B cell (primary cell): ENCODE data around the gene EXOC4. TPM values are rescaled to one million over a fixed set of nuclear protein-coding genes. Genes with fewer than 3 reads are reported as not detected.

ENCODE experiments used
- ATAC-seq: fragments of 200-7000 bp; cut with Tn5 transposase; one replicate; pipeline ENCODE4 v1.10.0; 2021; ENCODE audit warnings: low read depth, mild to moderate bottlenecking, moderate number of reproducible peaks, moderate library complexity
- CTCF ChIA-PET: fragments of 350-600 bp; sonication (Branson Sonifier 250); formaldehyde crosslinking; loops from one replicate; lab custom pipeline; 2021; ENCODE audit warnings: antibody characterized with exemption, inconsistent platforms; lab: Charles Lee
- POLR2A ChIA-PET: fragments of 350-600 bp; sonication (Branson Sonifier 250); formaldehyde crosslinking; loops from one replicate; lab custom pipeline; 2021; ENCODE audit warnings: antibody characterized with exemption; lab: Charles Lee
- DNase-seq: peaks from one replicate; pipeline ENCODE4 v3.0.0; 2013
- H2AFZ ChIP-seq: 2 replicates; pipeline ENCODE4 v1.6.1; 2012; ENCODE audit warnings: mild to moderate bottlenecking, low read depth, low read length; ENCODE audit not compliant: insufficient read depth, poor library complexity, severe bottlenecking
- H3K27ac ChIP-seq, 2 donors: 1 replicate in 1 of 2; 2 replicates in 1 of 2; pipeline ENCODE4 v1.5.1; 2012 to 2013; ENCODE audit warnings: low read length in 2 of 2, mild to moderate bottlenecking in 2 of 2, moderate library complexity in 1 of 2
- H3K27me3 ChIP-seq, 4 experiments: fragments of 200-600 bp in 1 of 4; sonication (generic) in 1 of 4; replicated peaks in 1 of 4; 1 replicate in 2 of 4; 2 replicates in 2 of 4; pipeline versions ENCODE4 v1.6.1 to v1.7.0; 2013 to 2016; ENCODE audit warnings: low read length in 3 of 4, mild to moderate bottlenecking in 2 of 4, mixed read lengths in 1 of 4, moderate library complexity in 1 of 4; ENCODE audit not compliant: insufficient read depth in 4 of 4, control insufficient read depth in 3 of 4; ENCODE audit errors: control extremely low read depth in 1 of 4
- H3K36me3 ChIP-seq, 2 experiments: replicated peaks in 1 of 2; 1 replicate in 1 of 2; 2 replicates in 1 of 2; pipeline versions ENCODE4 v1.6.1 to v1.7.1; 2013; ENCODE audit warnings: low read length in 1 of 2; ENCODE audit not compliant: insufficient read depth in 2 of 2, control insufficient read depth in 1 of 2; ENCODE audit errors: control extremely low read depth in 1 of 2, extremely low read depth in 1 of 2
- H3K4me1 ChIP-seq, 2 donors: fragments of 200-600 bp in 1 of 2; sonication (generic) in 1 of 2; 1 replicate in 1 of 2; 2 replicates in 1 of 2; pipeline versions ENCODE4 v1.5.1 to v1.6.1; 2013 to 2017; ENCODE audit warnings: low read length in 2 of 2; ENCODE audit not compliant: control insufficient read depth in 2 of 2, insufficient read depth in 2 of 2
- H3K4me2 ChIP-seq: replicated peaks from 2 replicates; pipeline ENCODE3; 2012; ENCODE audit warnings: mild to moderate bottlenecking, low read depth, low read length; ENCODE audit not compliant: poor library complexity, severe bottlenecking
- H3K4me3 ChIP-seq, 5 experiments: fragments of 200-600 bp in 1 of 5; sonication (generic) in 1 of 5; 1 replicate in 3 of 5; 2 replicates in 2 of 5; pipeline versions ENCODE4 v1.5.1 to v1.7.0; 2011 to 2016; ENCODE audit warnings: low read length in 4 of 5, mild to moderate bottlenecking in 4 of 5, low read depth in 2 of 5, control low read depth in 1 of 5, moderate library complexity in 1 of 5; ENCODE audit not compliant: insufficient read depth in 1 of 5; ENCODE audit errors: control extremely low read depth in 1 of 5, extremely low read depth in 1 of 5
- H3K79me2 ChIP-seq: fragments of 200-600 bp; sonication (generic); one replicate; pipeline ENCODE4 v1.6.0; 2016; ENCODE audit warnings: low read length; ENCODE audit not compliant: control insufficient read depth, insufficient read depth
- H3K9ac ChIP-seq: fragments of 200-600 bp; sonication (generic); 2 replicates; pipeline ENCODE4 v1.6.1; 2017; ENCODE audit warnings: mild to moderate bottlenecking, low read length, moderate library complexity
- H3K9me3 ChIP-seq, 3 donors: one replicate each; pipeline versions ENCODE4 v1.6.1 to v1.7.1; 2013; ENCODE audit warnings: low read length in 2 of 3; ENCODE audit not compliant: control insufficient read depth in 2 of 3, insufficient read depth in 1 of 3; ENCODE audit errors: control extremely low read depth in 1 of 3
- H4K20me1 ChIP-seq: 2 replicates; pipeline ENCODE4 v1.6.0; 2012; ENCODE audit warnings: mild to moderate bottlenecking, low read length; ENCODE audit not compliant: insufficient read depth, control insufficient read depth, poor library complexity, severe bottlenecking
- H3K27ac Mint-ChIP-seq: one replicate; pipeline ENCODE4 v1.8.0; 2021; ENCODE audit warnings: mixed read lengths
- H3K27me3 Mint-ChIP-seq: one replicate; pipeline ENCODE4 v1.8.0; 2021; ENCODE audit warnings: mixed read lengths
- H3K4me1 Mint-ChIP-seq: one replicate; pipeline ENCODE4 v1.8.0; 2021; ENCODE audit warnings: mixed read lengths
- H3K4me3 Mint-ChIP-seq: one replicate; pipeline ENCODE4 v1.8.0; 2021; ENCODE audit warnings: mixed read lengths
- H3K9me3 Mint-ChIP-seq: one replicate; pipeline ENCODE4 v1.8.0; 2022; ENCODE audit warnings: mixed read lengths; ENCODE audit not compliant: insufficient read depth
- EZH2 ChIP-seq: IDR thresholded peaks from 2 replicates; pipeline ENCODE4 v1.6.1; 2012; ENCODE audit warnings: borderline replicate concordance, low read depth, mild to moderate bottlenecking, moderate library complexity, low read length; ENCODE audit not compliant: insufficient read depth, poor library complexity, severe bottlenecking
- WGBS: methylation state at CpG from one replicate; pipeline ENCODE4 v1.1.5; 2013; ENCODE audit warnings: missing lambda C conversion rate; ENCODE audit not compliant: insufficient coverage; 5-methylcytosine and 5-hydroxymethylcytosine counted together
- intact Hi-C: fragments of 100-400 bp; cut with micrococcal nuclease; formaldehyde crosslinking; loops from one replicate; pipeline ENCODE4 v1.10.0; 2022
- polyA plus RNA-seq: library from polyadenylated mRNA; depleted of rRNA; stranded (reverse); fragments of >200 nt; gene quantifications from 2 replicates; pipeline ENCODE4 v1.2.3, GENCODE V29; 2012
- total RNA-seq, 2 donors: library from RNA; stranded (reverse); fragments of 120-200 nt in 1 of 2; gene quantifications; 1 replicate in 1 of 2; 2 replicates in 1 of 2; pipeline versions ENCODE4 v1.2.3 to v1.2.4, GENCODE V29; 2013 to 2022
- TF ChIP-seq, protein P1 (sequence below): fragments of 200-600 bp; IDR thresholded peaks from one replicate; pipeline ENCODE4 v1.8.0; 2022; ENCODE audit warnings: antibody characterized with exemption, mild to moderate bottlenecking

The EXOC4 gene
- total and polyA plus RNA-seq, 2 donors (not counting 1 experiment from before 2014, with no cell fraction given) = 16.7 to 135 TPM

DNA sequence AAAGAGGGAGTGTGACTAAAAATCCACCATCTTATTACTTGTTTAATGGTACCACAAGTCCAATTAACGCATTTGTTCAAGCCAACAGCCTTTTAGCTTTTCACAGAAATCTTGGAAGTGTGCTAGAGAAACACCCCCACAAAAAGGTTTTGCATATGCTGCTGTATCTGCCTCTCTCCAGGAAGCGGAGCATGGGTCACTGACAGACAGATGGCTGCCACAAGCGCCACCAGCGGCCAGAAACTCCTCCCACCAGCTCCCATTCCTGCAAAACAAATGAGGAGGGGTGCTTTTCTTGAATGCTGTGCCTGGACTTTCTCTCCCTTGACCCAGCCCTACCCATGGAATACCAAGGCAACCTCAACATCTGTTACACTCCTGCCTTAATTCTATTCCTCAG, 698.0 kb downstream of the EXOC4 start:
- intact Hi-C loops = no loop called here
- H3K4me1 Mint-ChIP-seq = no peaks in the 10 kb centered on the region
- Histone ChIP-seq H2AFZ (no peak overlapping the region), H3K4me2 (no peak overlapping the region), H3K4me1 (no peaks in the 10 kb centered on the region), H4K20me1 (no peaks in the 10 kb centered on the region), H3K27me3 (no peaks in the 10 kb centered on the region), H3K4me3 (no peak overlapping the region), H3K27ac (no peak overlapping the region), H3K36me3 (peaks cover 0 to 4% of the 10 kb centered on the region in 2 experiments), H3K79me2 (no peaks in the 10 kb centered on the region), H3K9ac (no peak overlapping the region), H3K9me3 (peaks cover 0 to 14% (median 0%) of the 10 kb centered on the region in 3 donors)
- no peak overlapping the region for H3K27ac Mint-ChIP-seq
- no peak for TF ChIP-seq EZH2
- TF ChIP-seq, protein P1, sequence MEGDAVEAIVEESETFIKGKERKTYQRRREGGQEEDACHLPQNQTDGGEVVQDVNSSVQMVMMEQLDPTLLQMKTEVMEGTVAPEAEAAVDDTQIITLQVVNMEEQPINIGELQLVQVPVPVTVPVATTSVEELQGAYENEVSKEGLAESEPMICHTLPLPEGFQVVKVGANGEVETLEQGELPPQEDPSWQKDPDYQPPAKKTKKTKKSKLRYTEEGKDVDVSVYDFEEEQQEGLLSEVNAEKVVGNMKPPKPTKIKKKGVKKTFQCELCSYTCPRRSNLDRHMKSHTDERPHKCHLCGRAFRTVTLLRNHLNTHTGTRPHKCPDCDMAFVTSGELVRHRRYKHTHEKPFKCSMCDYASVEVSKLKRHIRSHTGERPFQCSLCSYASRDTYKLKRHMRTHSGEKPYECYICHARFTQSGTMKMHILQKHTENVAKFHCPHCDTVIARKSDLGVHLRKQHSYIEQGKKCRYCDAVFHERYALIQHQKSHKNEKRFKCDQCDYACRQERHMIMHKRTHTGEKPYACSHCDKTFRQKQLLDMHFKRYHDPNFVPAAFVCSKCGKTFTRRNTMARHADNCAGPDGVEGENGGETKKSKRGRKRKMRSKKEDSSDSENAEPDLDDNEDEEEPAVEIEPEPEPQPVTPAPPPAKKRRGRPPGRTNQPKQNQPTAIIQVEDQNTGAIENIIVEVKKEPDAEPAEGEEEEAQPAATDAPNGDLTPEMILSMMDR = no peak
- no peaks in the 10 kb centered on the region for H3K27me3 Mint-ChIP-seq
- DNase-seq (no peak), ATAC-seq (no peak)
- POLR2A ChIA-PET = no interaction called here
- WGBS = 90% methylated on average over 2 of the region's 4 CpGs
- CTCF ChIA-PET = no interaction called here
- H3K4me3 Mint-ChIP-seq = no peak overlapping the region
- peaks cover 2% of the 10 kb centered on the region for H3K9me3 Mint-ChIP-seq

DNA sequence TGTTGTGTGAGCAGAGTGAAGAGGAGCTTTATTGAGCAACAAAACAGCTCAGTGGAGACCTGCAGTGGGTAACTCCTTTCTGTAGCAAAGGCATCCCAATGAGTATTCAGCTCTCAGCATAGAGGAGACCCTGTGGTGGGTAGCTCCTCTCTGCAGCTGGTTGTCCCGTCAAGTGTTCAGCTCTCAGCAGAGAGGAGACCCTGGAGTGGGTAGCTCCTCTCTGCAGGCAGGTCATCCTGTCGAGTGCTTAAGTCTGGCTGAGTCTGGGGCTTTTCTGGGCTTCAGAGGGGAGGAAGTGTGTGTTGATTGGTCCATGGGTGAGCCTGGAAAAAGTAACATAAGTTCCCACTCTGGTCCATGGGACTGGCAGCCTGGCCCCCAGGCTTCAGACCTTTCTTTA, 702.3 kb downstream of the EXOC4 start:
- Histone ChIP-seq H3K4me2 (no peak overlapping the region), H3K4me3 (no peak overlapping the region), H3K27me3 (no peaks in the 10 kb centered on the region), H3K4me1 (no peaks in the 10 kb centered on the region), H3K36me3 (no peaks in the 10 kb centered on the region), H3K79me2 (no peaks in the 10 kb centered on the region), H3K9me3 (peaks cover 0 to 14% (median 0%) of the 10 kb centered on the region in 3 donors), H3K27ac (no peak overlapping the region), H4K20me1 (no peaks in the 10 kb centered on the region), H3K9ac (no peak overlapping the region), H2AFZ (no peak overlapping the region)
- Mint-ChIP-seq H3K27me3 (no peaks in the 10 kb centered on the region), H3K9me3 (no peaks in the 10 kb centered on the region), H3K4me1 (no peaks in the 10 kb centered on the region), H3K4me3 (no peak overlapping the region), H3K27ac (no peak overlapping the region)
- ChIA-PET CTCF (interaction anchor here (1.6 kb wide), 1 partner anchor 8 kb away, joined by 5 read pairs; no protein-coding TSS in a partner anchor), POLR2A (no interaction called here)
- DNase-seq (no peak), ATAC-seq (no peak)
- intact Hi-C loops = no loop called here
- TF ChIP-seq EZH2 = no peak
- TF ChIP-seq, protein P1 = no peak
- WGBS = 100% methylated on average over 2 of the region's 2 CpGs
